HG03159 (cell line): Measurements from ENCODE around the gene GOT1.

Source experiments
- ATAC-seq: cut with Tn5 transposase; IDR thresholded peaks from one replicate; pipeline ENCODE4 v1.9.1; 2021; ENCODE audit warnings: mild to moderate bottlenecking, moderate library complexity; ENCODE audit not compliant: unreplicated experiment

Gene GOT1

GRCh38 chr10:99364125-99364524 lies 66.3 kb downstream of the GOT1 start:
- ATAC-seq, result no peak

GRCh38 chr10:99360934-99361333 lies 69.5 kb downstream of the GOT1 start:
- ATAC-seq, result no peak

- ATAC-seq, result no peak
Observed at GRCh38 chr10:99358101-99358500, 72.3 kb downstream of the GOT1 start.

GRCh38 chr10:99357691-99358090 lies 72.7 kb downstream of the GOT1 start:
- no peak for ATAC-seq

GRCh38 chr10:99353182-99353581 lies 77.2 kb downstream of the GOT1 start:
- ATAC-seq, result no peak

- ATAC-seq, result no peak
Observed at GRCh38 chr10:99347672-99348071, 82.8 kb downstream of the GOT1 start.
